Endometrial microvascular endothelial cells (primary cell): ENCODE measurements around the gene THAP2. TPM values are rescaled to one million over a fixed set of nuclear protein-coding genes. Genes with fewer than 3 reads are reported as not detected.

Experiments
- in situ Hi-C: cut with HindIII; loops from 2 replicates; pipeline ENCODE4 v1.10.0; 2017; ENCODE audit warnings: low sequenced_read_pairs, low pct_unique_long_range_greater_than_20kb; ENCODE audit errors: inconsistent ontology term
- total RNA-seq: library from RNA; depleted of rRNA; stranded (reverse); fragments of >200 nt; gene quantifications from one replicate; pipeline ENCODE4 v1.2.3, GENCODE V29; 2015; ENCODE audit errors: inconsistent ontology term

THAP2 gene
- total RNA-seq = 3.0 TPM

DNA sequence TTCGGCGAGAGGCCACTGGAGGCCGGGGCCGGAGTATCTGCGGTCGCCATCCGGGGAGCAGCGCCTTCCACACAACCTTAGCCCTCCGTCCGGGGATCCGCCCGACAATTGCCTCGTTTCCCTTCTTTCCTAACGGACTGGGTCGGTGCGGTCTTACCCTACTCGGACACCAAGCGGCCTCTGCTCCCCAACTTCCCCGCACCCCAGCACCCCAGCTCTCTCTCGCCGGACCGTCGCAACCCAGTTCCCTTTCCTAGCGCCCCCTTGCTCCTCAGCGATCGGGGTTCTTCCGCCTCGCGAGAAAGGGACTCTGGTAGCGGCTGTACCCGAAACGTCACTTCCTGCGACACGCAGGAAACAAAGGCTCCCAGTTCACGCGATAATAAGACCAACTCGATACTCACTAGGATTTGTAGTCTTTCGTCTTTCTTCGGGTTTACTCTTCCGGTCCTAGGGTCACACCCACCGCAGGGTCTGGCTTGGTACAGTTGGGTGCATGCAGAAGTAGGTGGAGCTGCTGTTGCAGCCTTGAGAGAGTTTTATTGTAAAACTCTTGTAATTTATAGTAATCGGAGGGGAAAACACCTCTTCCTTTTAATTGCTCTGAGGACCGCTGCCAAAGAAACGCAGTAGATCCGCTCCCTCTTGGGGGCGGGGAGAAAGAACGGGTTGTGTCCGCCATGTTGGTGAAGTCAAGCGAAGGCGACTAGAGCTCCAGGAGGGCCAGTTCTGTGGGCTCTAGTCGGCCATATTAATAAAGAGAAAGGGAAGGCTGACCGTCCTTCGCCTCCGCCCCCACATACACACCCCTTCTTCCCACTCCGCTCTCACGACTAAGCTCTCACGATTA is at the start of gene THAP2, which contains the start of gene ZFC3H1:
Gene THAP2, plus strand, starts transcription at position 741 of the 850 bp plus-strand sequence. CDS start 209 bp downstream, outside the sequence.
Gene ZFC3H1, minus strand, starts transcription at position 288 of the 850 bp plus-strand sequence. Its CDS starts 238 bp downstream, at position 50.
- in situ Hi-C loops = no loop called here

DNA sequence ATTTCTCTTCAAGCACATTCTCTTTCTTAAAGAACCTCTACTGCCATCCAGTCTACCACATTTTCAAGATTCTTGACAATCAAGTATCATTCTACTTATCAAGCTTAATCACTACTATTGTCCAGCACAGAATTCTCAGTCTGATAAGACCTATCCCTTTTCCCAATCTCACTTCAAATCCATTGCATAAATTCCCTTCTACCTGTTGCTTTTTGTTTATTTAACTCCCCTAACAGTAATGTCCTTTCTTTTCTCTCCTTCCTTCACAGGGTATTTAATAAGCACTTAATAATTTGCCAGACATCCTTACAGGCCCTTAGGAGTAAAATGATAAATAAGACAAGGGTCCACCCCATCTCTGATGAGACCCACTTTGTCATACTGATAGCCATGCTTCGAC is 42.2 kb upstream of the THAP2 start:
- in situ Hi-C loops = no loop called here

DNA sequence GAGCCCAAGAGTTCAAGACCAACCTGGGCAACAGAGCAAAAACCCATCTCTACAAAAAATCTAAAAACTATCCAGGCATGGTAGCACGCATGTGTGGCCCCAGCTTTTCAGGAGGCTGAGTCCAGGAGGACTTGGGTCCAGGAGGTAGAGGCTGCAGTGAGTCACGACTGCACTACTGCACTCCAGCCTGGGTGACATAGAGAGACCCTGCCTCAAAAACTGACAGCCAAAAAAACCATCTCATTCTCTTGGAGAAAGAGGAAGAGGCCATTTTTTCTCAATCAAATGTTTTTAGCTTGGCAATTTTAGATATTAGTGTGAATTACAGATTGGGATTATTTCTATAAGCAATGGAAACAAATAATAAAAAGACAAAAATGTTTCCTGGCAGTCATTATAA is 38.6 kb upstream of the THAP2 start:
- in situ Hi-C loops = no loop called here

DNA sequence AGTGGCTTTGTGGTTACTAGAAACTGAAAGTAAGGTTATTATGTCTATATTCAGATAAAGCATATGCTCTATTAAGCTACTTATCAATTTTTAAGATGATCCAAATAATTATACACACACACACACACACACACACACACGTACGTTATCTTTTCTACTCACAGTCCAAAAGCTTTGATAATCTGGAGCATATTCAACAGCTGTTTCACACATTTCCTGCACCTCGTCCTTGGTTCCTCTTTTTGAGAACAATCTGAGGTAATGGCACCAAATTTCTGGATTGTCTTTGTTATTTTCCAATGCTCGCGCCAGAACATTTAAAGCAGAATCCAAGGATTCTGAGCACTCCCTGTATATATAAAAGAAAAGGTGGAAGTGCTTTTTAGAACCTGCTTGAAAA is 38.0 kb upstream of the THAP2 start:
- in situ Hi-C loops = no loop called here

DNA sequence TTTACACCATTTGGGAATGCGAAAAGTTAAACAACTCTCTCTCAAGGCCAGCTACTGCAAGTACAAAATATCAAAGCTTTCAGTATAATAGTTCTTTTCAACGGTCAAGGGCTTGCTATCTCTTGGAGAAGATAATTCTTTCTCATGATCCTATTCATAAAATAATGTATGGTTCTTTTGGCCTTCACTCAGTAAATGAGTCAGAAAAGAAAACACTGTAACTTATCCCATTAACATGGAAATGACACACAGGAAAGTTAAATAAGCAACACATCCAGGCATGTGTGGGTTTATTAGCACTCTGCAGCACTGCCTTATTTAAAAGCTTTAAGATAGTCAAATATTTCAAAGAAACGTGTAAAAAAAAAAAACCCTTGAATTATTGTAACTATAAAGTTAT is 37.3 kb upstream of the THAP2 start:
- in situ Hi-C loops = no loop called here

DNA sequence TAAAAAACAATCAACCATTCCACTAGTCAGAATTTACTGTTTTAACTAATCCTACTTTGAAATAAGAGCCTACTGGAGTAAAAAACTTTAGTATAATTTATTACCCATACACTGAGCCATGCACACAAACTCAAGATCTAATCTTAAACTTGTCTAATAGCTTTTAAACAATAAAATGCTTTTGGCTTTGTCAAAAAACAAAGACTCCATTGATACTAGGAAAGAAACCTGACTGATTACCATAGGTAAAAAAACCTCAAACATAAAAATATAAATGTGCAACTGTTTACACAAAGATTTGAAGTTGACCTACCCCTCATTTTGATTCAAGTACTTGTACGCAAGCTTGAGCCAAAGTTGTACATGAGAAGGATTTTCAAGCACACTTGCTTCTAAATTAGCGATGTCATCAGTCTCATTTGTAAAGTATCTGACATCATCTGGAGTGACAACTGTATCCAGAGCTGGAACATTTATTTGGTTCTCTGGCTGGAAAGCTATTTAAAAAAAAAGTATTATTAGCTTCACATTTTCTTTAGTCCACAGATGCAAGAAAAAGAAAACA is 36.6 kb upstream of the THAP2 start:
- in situ Hi-C loops = no loop called here

DNA sequence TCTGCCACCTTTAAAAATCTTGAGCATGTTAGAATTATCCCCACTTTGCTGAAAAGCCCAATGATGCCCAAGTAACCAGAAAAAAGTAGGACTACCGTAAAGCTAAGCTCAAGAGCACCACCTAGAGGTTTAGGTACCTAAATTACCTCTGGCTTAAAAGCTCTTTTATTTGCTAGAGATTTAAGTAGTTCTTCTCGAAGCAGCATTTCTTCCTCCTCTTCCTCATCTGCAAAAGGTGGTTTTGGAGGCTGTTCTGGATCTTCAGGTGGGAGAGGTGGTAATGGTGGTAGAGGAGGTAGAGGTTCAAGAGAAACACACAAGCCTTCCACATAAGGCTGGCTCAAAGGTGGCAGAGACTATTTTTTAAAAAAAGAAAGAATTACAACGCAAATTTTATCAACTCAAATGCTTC is 27.4 kb upstream of the THAP2 start:
- in situ Hi-C loops = no loop called here

DNA sequence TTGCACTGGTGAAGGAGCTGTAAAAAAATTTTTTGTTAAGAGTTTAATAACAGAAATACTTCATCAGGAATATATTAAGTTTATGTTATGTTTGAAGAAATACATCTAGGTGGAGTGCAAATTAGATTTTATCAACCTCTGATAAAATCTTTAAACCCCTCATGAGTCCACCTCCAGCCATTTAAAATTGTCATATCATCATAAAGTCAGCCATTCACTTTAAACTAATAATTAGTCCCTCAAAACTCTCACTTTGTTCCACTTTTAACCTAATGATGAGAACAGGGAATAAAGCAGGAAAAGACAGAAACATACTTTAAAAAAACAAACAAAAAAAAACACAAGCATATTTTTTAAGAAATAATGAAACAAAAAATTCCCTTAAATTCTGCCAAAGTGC is 25.6 kb upstream of the THAP2 start:
- in situ Hi-C loops = no loop called here

DNA sequence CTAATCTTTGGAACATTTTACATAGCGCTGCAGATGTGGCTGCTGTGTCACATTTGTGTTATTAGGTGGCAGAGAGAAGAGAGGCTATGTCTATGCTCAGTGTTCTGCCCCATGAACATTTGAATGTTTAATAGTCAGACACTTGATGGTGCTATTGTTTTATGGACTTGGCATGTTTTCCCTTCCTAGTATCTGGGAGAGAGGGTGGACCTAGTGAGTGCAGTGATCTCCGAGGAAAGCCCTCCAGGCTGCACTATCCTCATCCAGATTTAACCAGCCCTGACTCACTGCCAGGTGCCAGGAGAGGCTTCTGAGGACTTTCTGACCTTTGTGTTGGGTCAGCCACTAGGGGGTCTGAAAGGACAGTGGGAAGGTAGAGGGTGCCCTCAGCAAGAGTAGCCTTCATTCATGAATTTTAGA is 24.8 kb upstream of the THAP2 start:
- in situ Hi-C loops = no loop called here

DNA sequence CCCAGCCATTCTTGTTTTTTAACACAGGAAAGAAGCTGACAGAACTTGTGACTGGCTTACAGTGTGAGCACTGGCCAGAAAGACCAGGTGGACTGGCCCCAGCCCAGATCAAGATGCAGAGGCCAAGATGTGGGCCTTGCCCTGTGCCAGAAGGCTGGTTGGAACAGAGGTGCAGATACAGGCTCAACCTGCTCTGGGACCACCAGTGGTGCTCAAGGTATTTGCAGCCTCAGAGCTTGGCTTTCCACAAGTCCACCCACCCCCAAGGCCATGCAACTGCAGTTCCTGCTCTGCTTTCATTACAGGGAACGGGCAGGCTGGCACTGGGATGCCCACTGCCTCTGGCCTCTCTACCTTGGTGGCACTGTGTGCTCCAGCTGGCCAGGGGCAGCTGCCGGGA is 23.8 kb upstream of the THAP2 start:
- in situ Hi-C loops = no loop called here

DNA sequence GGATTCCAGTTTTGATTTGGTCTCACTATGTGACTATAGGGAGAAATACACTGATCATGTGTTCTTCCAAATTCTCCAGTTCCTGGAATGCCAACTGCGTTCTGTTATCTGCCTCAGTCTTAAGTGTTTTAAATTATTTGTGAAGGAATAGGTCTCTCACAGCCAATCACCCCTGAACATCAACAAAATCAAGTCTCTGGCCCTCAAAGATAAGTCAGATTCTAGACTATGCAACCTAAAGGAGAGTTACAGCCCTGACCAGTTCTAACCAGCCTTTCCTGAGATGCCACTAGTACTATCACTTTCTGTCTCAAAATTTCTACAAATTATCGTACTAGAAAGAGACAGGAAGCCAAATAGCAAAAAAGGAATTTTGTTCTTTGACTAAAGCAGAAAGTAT is 22.7 kb upstream of the THAP2 start:
- in situ Hi-C loops = no loop called here

DNA sequence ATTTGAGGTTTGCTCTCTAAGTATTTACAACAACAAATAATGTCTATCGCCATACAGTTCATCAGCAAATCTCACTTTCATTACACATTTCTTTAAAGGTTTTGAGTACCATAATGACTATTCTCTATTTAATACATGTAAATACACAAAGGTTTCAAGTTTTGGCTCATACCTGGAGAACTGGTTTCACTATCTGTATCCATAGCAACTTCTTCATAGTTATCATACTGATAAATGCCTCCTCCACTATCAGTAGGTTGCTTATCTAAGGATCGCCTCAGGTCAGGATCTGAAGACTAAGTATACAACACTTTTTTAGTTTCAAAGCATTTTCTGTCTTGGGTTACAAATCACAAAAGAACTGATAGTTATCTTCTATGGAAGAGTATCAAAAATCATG is 21.8 kb upstream of the THAP2 start:
- in situ Hi-C loops = no loop called here

DNA sequence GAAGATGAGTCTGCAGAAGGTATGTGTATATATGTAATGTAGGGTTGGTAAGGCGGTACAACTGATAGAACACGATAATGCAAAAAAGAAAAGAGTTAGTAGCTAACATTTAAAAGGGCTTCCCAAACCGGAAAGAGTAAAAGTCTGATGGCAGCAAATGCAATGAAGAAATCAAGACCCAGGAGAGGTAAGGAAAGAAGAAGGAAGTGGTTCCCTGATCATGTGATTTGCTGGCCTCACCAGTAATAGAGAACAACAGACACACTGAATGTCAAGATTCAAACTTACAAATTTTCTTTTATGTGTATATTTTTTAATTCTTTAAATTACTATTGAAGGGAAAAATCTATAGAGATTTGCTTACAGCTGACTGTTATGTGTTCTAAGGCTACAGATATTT is 18.8 kb upstream of the THAP2 start:
- in situ Hi-C loops = no loop called here

DNA sequence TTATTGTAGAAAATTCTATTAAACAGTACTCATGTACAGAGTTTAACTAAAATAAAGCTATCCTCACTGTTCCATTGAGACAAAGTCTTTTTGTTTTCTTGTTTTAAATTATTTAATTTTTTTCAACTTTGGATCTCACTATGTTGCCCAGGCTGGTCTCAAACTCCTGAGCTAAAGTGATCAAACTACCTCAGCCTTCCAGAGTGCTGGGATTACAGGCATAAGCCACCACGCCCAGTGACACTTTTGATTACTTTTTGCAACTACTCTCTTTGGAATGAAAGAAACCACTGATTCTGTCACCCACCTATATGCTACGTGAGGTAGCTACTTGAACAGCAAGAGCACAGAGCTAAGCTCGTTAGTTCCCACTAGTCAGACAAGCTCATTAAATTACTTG is 17.6 kb upstream of the THAP2 start:
- in situ Hi-C loops = no loop called here

DNA sequence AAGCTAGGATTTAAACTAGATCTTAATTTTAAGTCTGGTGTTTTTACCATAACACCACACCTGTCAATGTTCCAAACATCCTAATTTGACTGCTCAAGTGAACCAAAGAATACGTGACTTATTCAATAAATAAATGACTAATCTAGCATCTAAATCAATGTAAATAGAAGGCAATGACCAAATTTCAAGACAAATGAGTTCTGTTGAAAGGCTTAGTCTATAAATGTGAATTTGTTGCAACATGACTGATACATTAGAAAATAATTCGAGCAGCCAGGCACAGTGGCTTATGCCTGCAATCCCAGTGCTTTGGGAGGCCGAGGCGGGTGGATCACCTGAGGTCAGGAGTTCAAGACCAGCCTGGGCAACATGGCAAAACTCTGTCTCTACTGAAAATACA is 15.6 kb upstream of the THAP2 start:
- in situ Hi-C loops = no loop called here

DNA sequence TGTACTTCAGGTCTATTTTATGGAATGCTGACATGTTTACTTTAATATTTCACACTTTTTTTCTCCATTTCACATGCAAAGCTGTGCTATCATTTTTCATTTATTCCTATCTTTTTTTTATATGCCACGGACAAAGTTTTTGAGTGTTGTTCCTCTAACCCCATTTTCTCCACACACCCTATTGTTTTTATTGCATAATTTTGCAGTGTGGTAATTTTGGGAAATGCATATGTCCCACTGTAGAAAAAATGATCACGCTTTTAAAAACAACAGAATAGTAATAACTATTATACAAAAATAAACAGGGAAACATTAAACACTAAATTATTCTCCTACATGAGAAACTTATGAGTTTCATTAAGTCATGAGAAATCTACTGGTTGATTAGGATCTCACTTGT is 14.7 kb upstream of the THAP2 start:
- in situ Hi-C loops = no loop called here

DNA sequence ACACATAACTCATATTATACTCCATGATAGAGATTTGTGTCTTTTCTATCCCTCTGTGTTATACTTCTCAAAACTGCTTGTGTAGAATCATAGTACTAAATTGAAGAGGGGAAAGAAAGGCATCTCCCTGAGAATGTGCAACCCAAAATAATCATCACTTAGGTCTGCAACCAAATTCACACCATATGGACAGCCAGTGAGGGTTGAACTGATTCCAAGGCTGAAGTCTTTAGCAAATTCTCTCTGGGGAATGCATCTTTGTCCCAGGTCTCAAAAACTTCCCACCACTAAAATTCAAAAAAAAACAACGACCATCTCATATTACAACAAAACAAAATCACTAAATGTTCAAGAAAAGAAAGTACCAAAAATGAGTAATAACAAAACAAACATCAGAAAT is 11.4 kb upstream of the THAP2 start:
- in situ Hi-C loops = no loop called here

DNA sequence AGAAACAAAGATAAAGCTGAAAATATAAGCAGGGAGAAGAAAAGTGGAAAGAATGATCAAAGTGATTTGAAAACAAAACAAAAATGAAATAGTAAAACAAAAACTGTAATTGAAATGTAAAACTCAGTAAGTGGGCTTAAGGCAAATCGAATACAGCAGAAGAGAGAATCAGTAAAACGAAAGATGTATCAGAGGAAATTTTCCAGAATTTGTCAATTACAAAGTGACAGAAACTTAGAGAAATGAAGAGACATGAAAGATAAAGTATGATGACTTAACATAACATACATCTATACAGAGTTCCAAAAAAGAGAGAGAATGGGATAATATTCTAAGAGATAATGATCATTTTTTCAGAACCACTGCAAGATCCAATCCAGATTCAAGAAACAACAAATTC is 11.0 kb upstream of the THAP2 start:
- in situ Hi-C loops = no loop called here

DNA sequence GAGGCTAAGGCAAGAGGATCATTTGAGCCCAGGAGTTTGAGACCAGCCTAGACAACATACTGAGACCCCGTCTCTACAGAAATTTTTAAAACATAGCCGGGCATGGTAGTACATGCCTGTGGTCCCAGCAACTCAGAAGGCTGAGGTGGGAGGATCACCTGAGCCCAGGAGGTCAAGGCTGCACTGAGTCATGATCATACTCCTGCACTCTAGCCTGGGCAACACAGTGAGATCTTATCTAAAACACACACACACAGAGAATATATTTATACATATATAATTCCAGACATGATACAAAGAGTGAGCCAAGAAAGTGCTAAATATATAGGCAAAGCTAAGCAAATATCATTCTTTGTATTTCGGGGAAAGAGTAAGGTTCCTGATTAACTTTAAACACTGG is 9.9 kb upstream of the THAP2 start:
- in situ Hi-C loops = no loop called here

DNA sequence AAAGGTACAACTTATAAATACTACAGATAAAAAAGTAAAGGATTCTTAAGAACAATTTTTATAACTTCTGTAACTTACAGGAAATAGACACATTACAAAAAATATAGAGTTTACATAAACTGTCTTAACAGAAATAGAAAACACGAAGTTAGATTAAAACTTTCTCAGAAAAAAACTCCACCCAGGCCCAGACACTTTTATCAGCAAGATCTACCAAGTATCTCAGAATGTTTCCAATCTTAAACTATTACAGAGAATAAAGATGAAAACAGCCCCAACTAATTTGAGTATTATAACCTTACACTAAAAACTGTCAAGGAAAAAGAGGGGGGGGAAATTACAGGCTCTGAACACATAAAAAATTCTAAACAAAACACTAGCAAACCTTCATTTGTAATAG is 8.6 kb upstream of the THAP2 start:
- in situ Hi-C loops = no loop called here
